IPS DF 6.9 (cell line): ENCODE results near the gene RALGPS1.

Experiments
- DNase-seq: peaks from one replicate; pipeline ENCODE4 v3.0.0-alpha.2; 2013; ENCODE audit warnings: low read depth, low spot score
- H3K27ac ChIP-seq: one replicate; pipeline ENCODE4 v1.5.1; 2013; ENCODE audit warnings: low read length, control low read depth
- H3K27me3 ChIP-seq: 2 replicates; pipeline ENCODE4 v1.6.1; 2013; ENCODE audit warnings: mild to moderate bottlenecking, low read length; ENCODE audit not compliant: control insufficient read depth, insufficient read depth
- H3K36me3 ChIP-seq: 2 replicates; pipeline ENCODE4 v1.6.1; 2013; ENCODE audit warnings: low read length; ENCODE audit not compliant: control insufficient read depth, insufficient read depth
- H3K4me1 ChIP-seq: 2 replicates; pipeline ENCODE4 v1.6.1; 2013; ENCODE audit warnings: low read length; ENCODE audit not compliant: control insufficient read depth, insufficient read depth
- H3K4me3 ChIP-seq: 2 replicates; pipeline ENCODE4 v1.5.1; 2013; ENCODE audit warnings: mild to moderate bottlenecking, low read length
- H3K9me3 ChIP-seq: 2 replicates; pipeline ENCODE4 v1.6.1; 2013; ENCODE audit warnings: low read length, inconsistent platforms; ENCODE audit not compliant: control insufficient read depth, insufficient read depth
- WGBS: extraction: QIAGEN DNeasy Blood & Tissue Kit; methylation state at CpG from one replicate; pipeline ENCODE4 v1.1.7; 2013; ENCODE audit warnings: mixed read lengths, missing lambda C conversion rate; ENCODE audit not compliant: insufficient read length, insufficient coverage; 5-methylcytosine and 5-hydroxymethylcytosine counted together

The RALGPS1 gene

DNA sequence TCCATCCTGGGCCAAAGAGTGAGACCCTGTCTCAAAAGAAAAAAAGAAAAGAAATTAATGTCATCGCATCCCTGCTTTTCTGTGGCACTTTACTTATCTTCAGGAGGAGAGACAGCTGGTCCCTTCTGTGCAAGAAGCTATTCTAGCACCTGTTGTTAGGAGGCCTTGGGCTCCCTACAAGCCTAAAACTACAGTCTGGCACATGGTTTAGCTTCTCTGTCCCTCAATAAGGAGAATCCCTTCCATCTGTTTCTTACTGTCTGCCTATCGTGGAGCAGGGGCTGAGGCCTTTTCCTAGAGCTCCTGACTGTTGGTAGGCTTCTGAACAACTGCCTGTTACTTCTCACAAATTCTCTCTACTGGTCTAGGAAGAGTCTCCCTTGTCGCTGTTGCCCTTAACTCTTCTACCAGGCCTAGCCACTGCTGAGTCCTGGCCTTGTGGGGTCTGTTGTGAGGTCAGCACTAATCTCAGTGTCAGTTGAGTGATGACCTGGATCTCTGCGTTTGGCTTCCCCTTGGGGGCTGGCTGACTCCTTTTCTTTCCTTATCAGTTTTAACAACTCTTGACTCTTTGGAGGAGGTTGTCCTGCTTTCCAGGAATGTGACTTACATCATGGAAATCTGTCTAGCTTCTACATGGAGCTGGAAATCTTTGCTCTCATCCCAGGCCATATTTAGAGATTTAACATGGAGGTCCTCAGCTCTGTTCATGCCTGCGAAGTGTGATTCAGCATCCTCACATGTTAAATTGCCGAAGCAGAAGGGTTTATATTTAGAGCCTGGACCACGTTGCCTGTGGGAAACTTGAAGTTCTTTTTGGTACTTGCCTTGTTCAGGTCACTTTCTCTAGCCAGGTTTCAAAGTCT lies 344.3 kb downstream of the RALGPS1 start:
- no peaks in the 10 kb centered on the region for H3K36me3 ChIP-seq
- whole genome bisulfite sequencing, result no CpG with 5 or more reads among the region's 7 CpGs

DNA sequence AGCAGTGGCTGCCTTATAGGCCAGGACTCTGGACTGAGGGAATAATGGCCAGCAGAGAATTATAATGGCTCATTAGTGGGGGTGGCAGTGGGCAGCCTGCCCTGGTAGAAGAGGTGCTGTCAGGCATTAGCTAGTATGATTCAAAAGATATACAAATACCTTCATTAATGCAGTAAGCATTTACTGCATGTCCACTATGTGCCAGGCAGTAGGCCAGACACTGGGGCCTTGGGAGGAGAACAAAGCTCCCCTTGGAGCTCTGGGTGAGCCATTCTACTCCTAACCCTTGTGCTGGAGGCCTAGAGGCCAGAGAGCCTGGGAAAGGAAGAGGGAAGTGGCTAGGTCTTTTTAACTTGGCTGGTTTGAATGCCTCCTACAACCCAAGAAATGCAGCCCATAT lies 348.0 kb downstream of the RALGPS1 start:
- H3K36me3 ChIP-seq, result no peaks in the 10 kb centered on the region
- H3K4me3 ChIP-seq, result no peak overlapping the region
- no peaks in the 10 kb centered on the region for H3K4me1 ChIP-seq
- H3K9me3 ChIP-seq, result no peaks in the 10 kb centered on the region
- no peaks in the 10 kb centered on the region for H3K27me3 ChIP-seq
- DNase-seq, result no peak
- no peak overlapping the region for H3K27ac ChIP-seq

More for the DNA sequence above, 344.3 kb downstream of the RALGPS1 start:
- no peaks in the 10 kb centered on the region for H3K4me1 ChIP-seq
- H3K9me3 ChIP-seq, result no peaks in the 10 kb centered on the region
- H3K27ac ChIP-seq, result no peak overlapping the region
- no peak for DNase-seq
- H3K4me3 ChIP-seq, result no peak overlapping the region
- H3K27me3 ChIP-seq, result no peaks in the 10 kb centered on the region

DNA sequence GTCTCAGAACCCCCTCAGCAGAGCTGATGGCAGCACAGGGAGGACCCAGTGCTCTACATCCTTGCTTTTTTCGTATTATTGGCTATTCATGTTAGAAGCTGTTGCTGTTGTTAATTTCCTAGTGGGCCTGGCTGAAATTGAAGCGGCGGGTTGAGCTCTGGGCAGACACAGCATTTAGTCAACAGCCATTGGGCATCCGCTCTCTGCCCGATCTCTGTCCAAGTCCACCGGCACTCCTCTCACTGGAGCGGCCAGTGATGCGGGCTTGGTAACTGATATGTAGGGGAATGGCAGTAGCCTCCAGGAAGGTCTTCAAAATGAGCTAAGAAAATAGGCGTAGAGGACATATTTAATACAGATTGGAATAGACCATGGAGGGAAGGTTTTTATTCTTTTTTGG lies 348.7 kb downstream of the RALGPS1 start:
- Histone ChIP-seq H3K4me3 (no peak overlapping the region), H3K36me3 (no peaks in the 10 kb centered on the region), H3K4me1 (no peaks in the 10 kb centered on the region), H3K9me3 (no peaks in the 10 kb centered on the region), H3K27me3 (no peaks in the 10 kb centered on the region), H3K27ac (no peak overlapping the region)
- DNase-seq, result no peak
- no CpG with 5 or more reads among the region's 9 CpGs for WGBS

DNA sequence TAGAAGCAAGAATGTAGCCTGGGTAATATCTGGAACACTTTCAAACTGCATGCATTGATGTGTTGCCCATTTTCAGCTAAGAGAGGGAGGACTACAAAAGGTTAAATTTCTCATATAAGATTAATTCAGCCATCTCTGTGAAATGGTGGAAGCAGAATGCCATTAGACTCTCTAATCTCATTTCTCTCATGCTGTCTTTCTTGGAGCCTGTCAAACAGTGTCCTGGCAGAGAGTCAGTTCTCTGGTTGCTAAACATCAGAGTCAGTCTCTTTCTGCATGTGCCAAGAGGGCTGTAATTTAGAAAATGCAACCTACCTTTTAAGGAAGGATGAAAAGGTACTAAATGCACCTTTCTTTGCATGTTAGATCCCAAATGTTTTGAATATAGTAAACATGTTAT lies 349.1 kb downstream of the RALGPS1 start:
- Histone ChIP-seq H3K27me3 (no peaks in the 10 kb centered on the region), H3K9me3 (no peaks in the 10 kb centered on the region), H3K4me3 (no peak overlapping the region), H3K27ac (no peak overlapping the region), H3K36me3 (no peaks in the 10 kb centered on the region), H3K4me1 (no peaks in the 10 kb centered on the region)
- DNase-seq, result no peak

- Histone ChIP-seq H3K36me3 (no peaks in the 10 kb centered on the region), H3K4me3 (no peak within 1 kb of the TSS), H3K27me3 (no peaks in the 10 kb centered on the region), H3K9me3 (no peaks in the 10 kb centered on the region), H3K4me1 (no peaks in the 10 kb centered on the region), H3K27ac (no peak within 1 kb of the TSS)
- no CpG with 5 or more reads among the region's 8 CpGs for WGBS
- DNase-seq, result no peak
Measured at GRCh38 chr9:127264462-127265219, 350.1 kb downstream of the RALGPS1 start, which contains the start of gene GARNL3. TSS of gene GARNL3 (plus strand) at chr9:127264774. CDS start at chr9:127264878, 104 bp downstream.

DNA sequence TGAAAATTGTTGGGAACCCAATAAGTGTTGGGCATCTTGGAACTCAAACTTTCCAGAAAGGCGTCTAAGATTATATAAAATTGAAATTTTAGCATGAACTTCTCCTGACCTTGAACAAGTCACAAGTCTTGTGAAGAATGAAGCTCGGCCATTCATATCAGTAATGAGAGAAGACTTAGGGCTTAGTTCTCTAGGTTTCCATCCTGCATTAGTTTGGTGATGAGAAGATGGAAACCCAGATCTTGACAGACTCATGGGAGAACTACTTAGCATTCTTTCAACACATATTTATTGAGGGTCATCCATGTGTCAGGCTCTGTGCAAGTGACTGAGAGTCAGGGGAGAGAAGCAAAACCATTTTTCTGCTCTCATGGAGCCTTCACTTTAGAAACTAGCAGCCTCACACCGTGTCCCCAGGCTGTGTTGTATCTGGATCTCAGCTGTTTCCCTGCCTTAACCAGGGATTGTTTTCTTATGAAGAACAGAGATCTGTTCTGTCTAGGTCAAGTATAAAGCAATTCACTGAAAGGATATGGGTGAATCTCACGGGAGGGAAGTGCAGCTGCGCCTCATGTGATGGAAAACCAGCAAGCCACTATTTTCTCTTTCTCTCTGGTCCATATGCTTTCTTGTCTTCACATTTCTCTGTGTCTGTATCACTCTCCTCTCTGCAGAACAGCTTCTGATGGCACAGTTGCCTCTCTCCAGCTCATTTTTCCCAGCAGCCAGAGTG lies 353.4 kb downstream of the RALGPS1 start:
- Histone ChIP-seq H3K9me3 (no peaks in the 10 kb centered on the region), H3K27me3 (no peaks in the 10 kb centered on the region), H3K36me3 (no peaks in the 10 kb centered on the region), H3K27ac (no peak overlapping the region), H3K4me1 (no peaks in the 10 kb centered on the region), H3K4me3 (no peak overlapping the region)
- no peak for DNase-seq
- no CpG with 5 or more reads among the region's 5 CpGs for WGBS

DNA sequence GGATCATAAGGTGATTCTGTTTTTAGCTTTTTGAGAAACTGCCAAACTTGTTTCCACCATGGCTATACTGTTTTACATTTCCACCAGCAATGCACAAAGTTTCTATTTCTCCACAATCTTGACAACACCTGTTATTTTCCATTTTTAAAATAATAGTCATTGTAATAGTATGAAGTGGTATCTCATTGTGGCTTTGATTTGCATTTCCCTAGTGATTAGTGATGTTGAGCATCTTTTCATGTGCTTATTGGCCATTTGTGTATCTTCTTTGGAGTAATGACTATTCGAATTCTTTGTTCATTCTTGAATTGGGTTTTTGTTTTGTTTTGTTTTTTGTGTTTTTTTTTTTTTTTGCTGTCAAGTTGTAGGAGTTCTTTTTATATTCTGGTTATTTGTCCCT lies 354.9 kb downstream of the RALGPS1 start:
- H3K36me3 ChIP-seq, result no peaks in the 10 kb centered on the region

More for the DNA sequence above, 354.9 kb downstream of the RALGPS1 start:
- DNase-seq, result no peak
- Histone ChIP-seq H3K27ac (no peak overlapping the region), H3K9me3 (no peaks in the 10 kb centered on the region), H3K4me3 (no peak overlapping the region), H3K27me3 (no peaks in the 10 kb centered on the region), H3K4me1 (no peaks in the 10 kb centered on the region)
- WGBS, result no CpG with 5 or more reads among the region's 1 CpG
